Fibroblast of peridontal ligament (primary cell): ENCODE measurements around the gene TSPAN17.

Source experiments
- DNase-seq: peaks from one replicate; pipeline ENCODE4 v3.0.0-alpha.2; 2010; ENCODE audit errors: extremely low read depth

TSPAN17 gene

DNA sequence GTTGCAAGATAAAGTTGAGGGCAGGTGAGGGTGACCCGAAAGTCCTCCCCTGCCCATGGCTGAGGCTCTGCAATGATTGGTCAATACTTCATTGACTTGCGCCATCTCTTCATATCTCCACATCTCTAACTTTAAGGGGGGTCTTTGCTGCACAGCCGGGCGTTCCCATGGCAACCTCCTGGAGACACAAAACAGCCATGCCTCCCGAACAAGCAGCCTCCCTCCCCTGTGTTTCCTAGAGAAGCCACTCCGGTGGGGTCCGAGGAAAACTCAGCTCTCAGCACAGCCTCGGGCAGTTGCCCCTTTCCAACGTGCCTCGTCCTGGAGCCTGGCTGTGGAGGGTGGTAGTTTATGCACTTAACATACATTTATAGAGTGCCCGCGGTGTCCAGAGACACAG, 57.5 kb downstream of the TSPAN17 start:
- DNase-seq: no peak
